Right lobe of liver (tissue), 6 donors: ENCODE measurements around the gene TLL2. TPM values are rescaled to one million over a fixed set of nuclear protein-coding genes. Genes with fewer than 3 reads are reported as not detected.

Experiments used
- ATAC-seq, 4 donors: fragments of 200-7000 bp; cut with Tn5 transposase; one replicate each; pipeline ENCODE4 v1.9.1; 2020; ENCODE audit warnings: mild to moderate bottlenecking in 4 of 4, moderate library complexity in 4 of 4
- DNase-seq, 3 donors: peaks; one replicate each; pipeline ENCODE4 v3.0.0-alpha.2; 2020
- H3K27ac ChIP-seq, 3 donors: fragments of 200-600 bp; one replicate each; pipeline ENCODE4 v1.8.0; 2022
- H3K27me3 ChIP-seq, 2 donors: fragments of 200-600 bp; one replicate each; pipeline ENCODE4 v1.8.0; 2022
- H3K36me3 ChIP-seq, 4 donors: fragments of 200-600 bp; sonication (generic) in 1 of 4; one replicate each; pipeline versions ENCODE4 v1.5.1 to v1.8.0; 2017 to 2022; ENCODE audit warnings: control low read depth in 1 of 4
- H3K4me1 ChIP-seq, 4 donors: fragments of 200-600 bp; sonication (generic) in 1 of 4; one replicate each; pipeline versions ENCODE4 v1.5.1 to v1.8.0; 2017 to 2022; ENCODE audit warnings: control low read depth in 1 of 4
- H3K4me3 ChIP-seq, 3 donors: fragments of 200-600 bp; one replicate each; pipeline ENCODE4 v1.8.0; 2022
- H3K9me3 ChIP-seq, 4 donors: fragments of 200-600 bp; sonication (generic) in 1 of 4; one replicate each; pipeline versions ENCODE4 v1.5.1 to v1.8.0; 2017 to 2022; ENCODE audit warnings: control low read depth in 1 of 4
- POLR2A ChIP-seq: fragments of 450-650 bp; IDR thresholded peaks from one replicate; pipeline ENCODE4 v1.6.1; 2017; ENCODE audit warnings: antibody characterized with exemption, mild to moderate bottlenecking
- WGBS: methylation state at CpG from one replicate; pipeline ENCODE4 v1.1.6; 2018; ENCODE audit warnings: low coverage, low lambda C conversion rate; ENCODE audit not compliant: insufficient coverage; ENCODE audit errors: missing lambda C conversion rate; 5-methylcytosine and 5-hydroxymethylcytosine counted together
- intact Hi-C, 2 donors: fragments of 100-400 bp; cut with DNase I; formaldehyde crosslinking; loops; one replicate each; pipeline versions ENCODE4 v1.11.2 to v1.14.1; 2022
- total RNA-seq, 6 experiments: library from RNA; depleted of rRNA in 2 of 6; stranded (reverse); fragments of >200 nt in 2 of 6; fragmentation: NEBNext Ultra II Directional in 3 of 6; extraction: Animal tissue kit (Norgen Biotek cat#: 25700) in 3 of 6; gene quantifications; one replicate each; pipeline versions ENCODE4 v1.1.0 to v1.2.4, GENCODE V29; 2016 to 2023
- TF ChIP-seq, protein P1 (sequence below), 4 donors: fragments of 200-600 bp in 3 of 4; fragments of 450-650 bp in 1 of 4; IDR thresholded peaks; one replicate each; pipeline versions ENCODE4 v1.5.1 to v1.8.0; 2016 to 2022; ENCODE audit warnings: antibody characterized with exemption in 4 of 4, mild to moderate bottlenecking in 2 of 4
- donor health status: DM: no; HTN: yes; CAD: no.
- donor health status: DM: no; HTN: no; CAD: no.
- donor health status: DM: no; HTN: no; CAD: no.
- donor health status: DM: no; HTN: yes; CAD: no.
- donor health status: DM: no; HTN: yes; CAD: no.

TLL2 gene
- total RNA-seq, 6 experiments from 2014 or later, result 0.11 to 0.14 TPM; not detected in 4

- WGBS, result 100% methylated on average over 1 of the region's 1 CpG
- DNase-seq (no peak), ATAC-seq (no peak)
- no peaks in the 10 kb centered on the region for H3K27me3 ChIP-seq
- no peak for TF ChIP-seq POLR2A
- TF ChIP-seq, protein P1, sequence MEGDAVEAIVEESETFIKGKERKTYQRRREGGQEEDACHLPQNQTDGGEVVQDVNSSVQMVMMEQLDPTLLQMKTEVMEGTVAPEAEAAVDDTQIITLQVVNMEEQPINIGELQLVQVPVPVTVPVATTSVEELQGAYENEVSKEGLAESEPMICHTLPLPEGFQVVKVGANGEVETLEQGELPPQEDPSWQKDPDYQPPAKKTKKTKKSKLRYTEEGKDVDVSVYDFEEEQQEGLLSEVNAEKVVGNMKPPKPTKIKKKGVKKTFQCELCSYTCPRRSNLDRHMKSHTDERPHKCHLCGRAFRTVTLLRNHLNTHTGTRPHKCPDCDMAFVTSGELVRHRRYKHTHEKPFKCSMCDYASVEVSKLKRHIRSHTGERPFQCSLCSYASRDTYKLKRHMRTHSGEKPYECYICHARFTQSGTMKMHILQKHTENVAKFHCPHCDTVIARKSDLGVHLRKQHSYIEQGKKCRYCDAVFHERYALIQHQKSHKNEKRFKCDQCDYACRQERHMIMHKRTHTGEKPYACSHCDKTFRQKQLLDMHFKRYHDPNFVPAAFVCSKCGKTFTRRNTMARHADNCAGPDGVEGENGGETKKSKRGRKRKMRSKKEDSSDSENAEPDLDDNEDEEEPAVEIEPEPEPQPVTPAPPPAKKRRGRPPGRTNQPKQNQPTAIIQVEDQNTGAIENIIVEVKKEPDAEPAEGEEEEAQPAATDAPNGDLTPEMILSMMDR (IDR thresholded peaks at IDR 0.05), result no peak
- intact Hi-C loops, result no loop called here
- H3K4me3 ChIP-seq, result no peak overlapping the region
- H3K27ac ChIP-seq, result no peak overlapping the region
- no peaks in the 10 kb centered on the region for H3K9me3 ChIP-seq
- no peaks in the 10 kb centered on the region for H3K36me3 ChIP-seq
- H3K4me1 ChIP-seq, result no peaks in the 10 kb centered on the region
These were observed 98.4 kb downstream of the TLL2 start for GRCh38 chr10:96415150-96415890.

DNA sequence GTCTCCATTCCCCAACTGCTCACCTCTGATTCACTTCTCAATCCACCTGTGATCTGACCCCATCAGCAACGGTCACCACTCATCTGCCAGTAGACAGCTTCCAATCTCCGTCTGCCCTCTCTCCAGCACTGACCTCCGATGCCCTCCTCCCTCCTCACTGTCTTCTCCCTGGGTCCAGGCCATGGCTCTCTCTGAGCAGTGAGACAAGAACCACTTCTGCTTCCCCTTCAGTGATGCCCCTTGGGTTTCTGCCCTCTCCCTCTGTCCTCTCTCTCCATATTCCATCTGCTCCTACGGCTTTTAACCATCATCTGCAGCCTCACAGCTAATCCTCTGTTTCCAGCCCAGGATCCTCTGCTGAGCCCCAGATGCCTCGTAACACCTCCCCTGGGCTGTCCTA is 99.4 kb downstream of the TLL2 start:
- WGBS, result 82% methylated on average over 5 of the region's 5 CpGs
- Histone ChIP-seq H3K36me3 (no peaks in the 10 kb centered on the region), H3K4me3 (no peak overlapping the region), H3K27me3 (no peaks in the 10 kb centered on the region), H3K4me1 (no peaks in the 10 kb centered on the region), H3K9me3 (no peaks in the 10 kb centered on the region), H3K27ac (no peak overlapping the region)
- no peak for DNase-seq
- ATAC-seq, result no peak
- intact Hi-C loops, result no loop called here
- TF ChIP-seq POLR2A, result no peak
- TF ChIP-seq, protein P1 (IDR thresholded peaks at IDR 0.05), result no peak

DNA sequence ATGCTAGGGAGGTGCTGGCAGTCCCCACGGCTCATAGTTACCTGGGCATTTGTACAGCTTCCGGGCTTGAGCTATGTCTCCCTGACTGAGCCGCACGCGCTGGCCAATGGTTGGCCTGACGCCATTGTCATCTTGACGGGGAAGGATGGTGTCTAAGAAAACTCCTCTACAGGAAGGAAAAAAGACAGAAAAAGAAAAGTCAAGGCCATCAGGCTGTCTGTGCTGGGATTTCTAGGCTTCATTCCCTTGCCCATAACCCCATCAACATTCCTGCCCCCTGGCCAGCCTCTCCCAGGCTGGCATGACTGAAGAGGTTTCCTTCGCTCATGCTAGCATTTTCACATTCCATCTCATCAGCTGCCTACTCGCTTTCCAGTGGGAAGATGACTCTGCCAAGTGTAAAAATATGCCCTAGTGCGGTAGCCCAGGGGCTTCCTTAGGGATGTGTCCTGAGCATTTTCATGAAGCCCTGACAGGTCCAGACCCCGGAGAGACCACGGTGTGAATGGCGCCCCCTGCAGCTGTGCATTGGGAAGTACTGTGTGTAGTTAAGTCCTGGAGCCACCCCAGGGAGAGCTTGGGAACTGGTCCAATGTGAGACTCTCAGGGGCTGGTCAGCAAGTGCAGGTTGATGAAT is 100.5 kb downstream of the TLL2 start:
- WGBS, result 64% methylated on average over 12 of the region's 13 CpGs
- intact Hi-C loops, result no loop called here
- TF ChIP-seq, protein P1 (IDR thresholded peaks at IDR 0.05), result no peak
- no peak for TF ChIP-seq POLR2A
- Histone ChIP-seq H3K27me3 (no peaks in the 10 kb centered on the region), H3K9me3 (no peaks in the 10 kb centered on the region), H3K27ac (no peak overlapping the region), H3K4me1 (no peaks in the 10 kb centered on the region), H3K4me3 (no peak overlapping the region), H3K36me3 (no peaks in the 10 kb centered on the region)
- ATAC-seq, result no peak
- DNase-seq, result no peak

GRCh38 chr10:96411716-96412320 is 101.9 kb downstream of the TLL2 start:
- intact Hi-C loops, result no loop called here
- ATAC-seq, result peak in 1 of 4 donors; percentile 16
- Histone ChIP-seq H3K36me3 (no peaks in the 10 kb centered on the region), H3K4me3 (no peak overlapping the region), H3K27ac (no peak overlapping the region), H3K4me1 (no peaks in the 10 kb centered on the region), H3K27me3 (no peaks in the 10 kb centered on the region), H3K9me3 (no peaks in the 10 kb centered on the region)
- no peak for TF ChIP-seq POLR2A
- TF ChIP-seq, protein P1 (IDR thresholded peaks at IDR 0.05), result no peak
- DNase-seq, result no peak
- 61% methylated on average over 3 of the region's 10 CpGs for WGBS
